ENCODE results near the gene BST2.
"Not testable (repeated sequence)": the region's sequence is repeated elsewhere in the genome, so short reads cannot be mapped to it uniquely, and the experiment has no call there.

BST2 gene

GRCh38 chr19:17389288-17389687, 16.1 kb downstream of the BST2 start:
- no peak overlapping the region for H3K4me3 ChIP-seq (ENCODE audit: low read length)
- no peak for TF ChIP-seq ZNF274 (IDR thresholded peaks at IDR 0.05; ENCODE audit: low read depth, low read length)

- H3K4me3 ChIP-seq (ENCODE audit: low read length) = no peak overlapping the region
- no peak for TF ChIP-seq ZNF274 (IDR thresholded peaks at IDR 0.05; ENCODE audit: low read depth, low read length)
Measured at GRCh38 chr19:17385878-17386611, 19.4 kb downstream of the BST2 start.

- TF ChIP-seq ZNF274 (IDR thresholded peaks at IDR 0.05; ENCODE audit: low read depth, low read length) = no peak
- H3K4me3 ChIP-seq (ENCODE audit: low read length) = no peak overlapping the region
Measured at GRCh38 chr19:17380426-17381138, 24.8 kb downstream of the BST2 start.

- no peak for TF ChIP-seq ZNF274 (IDR thresholded peaks at IDR 0.05; ENCODE audit: low read depth, low read length)
- no peak overlapping the region for H3K4me3 ChIP-seq (ENCODE audit: low read length)
Measured at GRCh38 chr19:17379221-17379631, 26.2 kb downstream of the BST2 start.

GRCh38 chr19:17378271-17378670, 27.2 kb downstream of the BST2 start:
- TF ChIP-seq ZNF274 (IDR thresholded peaks at IDR 0.05; ENCODE audit: low read depth, low read length) = no peak
- no peak overlapping the region for H3K4me3 ChIP-seq (ENCODE audit: low read length)

GRCh38 chr19:17376935-17377600, 28.4 kb downstream of the BST2 start, which contains the start of gene PLVAP:
Gene PLVAP, minus strand, starts transcription at chr19:17377342. Its CDS starts 54 bp downstream, at chr19:17377288.
- TF ChIP-seq ZNF274 (IDR thresholded peaks at IDR 0.05; ENCODE audit: low read depth, low read length) = no peak
- H3K4me3 ChIP-seq (ENCODE audit: low read length) = no peak within 1 kb of the TSS

- H3K4me3 ChIP-seq (ENCODE audit: low read length) = peak overlapping the region; percentile 35; the same call in 1 of the 2 replicates
- no peak for TF ChIP-seq ZNF274 (IDR thresholded peaks at IDR 0.05; ENCODE audit: low read depth, low read length)
Measured at GRCh38 chr19:17370026-17370587, 35.3 kb downstream of the BST2 start.

GRCh38 chr19:17365361-17365760, 40.1 kb downstream of the BST2 start:
- no peak for TF ChIP-seq ZNF274 (IDR thresholded peaks at IDR 0.05; ENCODE audit: low read depth, low read length)
- H3K4me3 ChIP-seq (ENCODE audit: low read length) = no peak overlapping the region

GRCh38 chr19:17363852-17364605, 41.4 kb downstream of the BST2 start:
- H3K4me3 ChIP-seq (ENCODE audit: low read length) = not testable (repeated sequence)

GRCh38 chr19:17359905-17360800, 45.3 kb downstream of the BST2 start:
- H3K4me3 ChIP-seq (ENCODE audit: low read length) = no peak overlapping the region
- TF ChIP-seq ZNF274 (IDR thresholded peaks at IDR 0.05; ENCODE audit: low read depth, low read length) = no peak

- TF ChIP-seq ZNF274 (IDR thresholded peaks at IDR 0.05; ENCODE audit: low read depth, low read length) = no peak
- H3K4me3 ChIP-seq (ENCODE audit: low read length) = no peak overlapping the region
Measured at GRCh38 chr19:17358395-17358794, 47.0 kb downstream of the BST2 start.

GRCh38 chr19:17357724-17358123, 47.7 kb downstream of the BST2 start:
- H3K4me3 ChIP-seq (ENCODE audit: low read length) = no peak overlapping the region

More at GRCh38 chr19:17357724-17358123, 47.7 kb downstream of the BST2 start:
- TF ChIP-seq ZNF274 (IDR thresholded peaks at IDR 0.05; ENCODE audit: low read depth, low read length) = no peak
